ENCODE measurements around the gene FGFRL1. TPM values are rescaled to one million over a fixed set of nuclear protein-coding genes. Genes with fewer than 3 reads are reported as not detected.

Gene FGFRL1
- polyA plus RNA-seq, 1 donor (not counting 4 experiments of a cell fraction or from before 2014, with no cell fraction given): 2.8 TPM

GRCh38 chr4:995311-996026 is 16.0 kb upstream of the FGFRL1 start:
- H4K20me1 ChIP-seq (ENCODE audit: control insufficient read depth, extremely low read depth, insufficient read depth, low read length): no peaks in the 10 kb centered on the region
- DNase-seq (ENCODE audit: low read depth, low spot score): no peak
- no peak overlapping the region for H3K4me2 ChIP-seq (ENCODE audit: control insufficient read depth, extremely low read depth, insufficient read depth, low read depth, low read length)
- H3K9me3 ChIP-seq (ENCODE audit: control insufficient read depth, low read depth, low read length): no peaks in the 10 kb centered on the region
- H3K79me2 ChIP-seq (ENCODE audit: control insufficient read depth, insufficient read depth, low read length): no peaks in the 10 kb centered on the region
- H3K36me3 ChIP-seq (ENCODE audit: control insufficient read depth in 2 of 2, extremely low read depth in 1 of 2, insufficient read depth in 2 of 2, low read length in 2 of 2): no peaks in the 10 kb centered on the region
- no peak overlapping the region for H3K27ac ChIP-seq (ENCODE audit: control insufficient read depth, insufficient read depth, low read length)
- no peak overlapping the region for H2AFZ ChIP-seq (ENCODE audit: control insufficient read depth, low read length)
- dilution Hi-C loops (cut with MboI; ENCODE audit: extremely low pct_ligation_motif_present, low sequenced_read_pairs): no loop called here
- TF ChIP-seq EZH2 (IDR thresholded peaks at IDR 0.05; ENCODE audit: low read length) (no peak), CTCF (optimal IDR thresholded peaks at IDR 0.05 in 1 of 3, IDR thresholded peaks at IDR 0.05 in 1 of 3, conservative IDR thresholded peaks at IDR 0.05 in 1 of 3; ENCODE audit: extremely low read depth in 1 of 3, insufficient read depth in 2 of 3, low read length in 3 of 3) (no peak)
- H3K4me3 ChIP-seq (ENCODE audit: control insufficient read depth in 2 of 3, extremely low read depth in 1 of 3, insufficient read depth in 2 of 3, low read depth in 1 of 3, low read length in 3 of 3): no peak overlapping the region
- H3K27me3 ChIP-seq (ENCODE audit: control insufficient read depth, extremely low read depth, insufficient read depth, low read length): peaks cover 43% of the 10 kb centered on the region
- no peak for FAIRE-seq
- H3K9ac ChIP-seq (ENCODE audit: control insufficient read depth, extremely low read depth, insufficient read depth, low read length): no peak overlapping the region
- H3K9me1 ChIP-seq (ENCODE audit: control insufficient read depth, extremely low read depth, insufficient read depth, low read length): no peaks in the 10 kb centered on the region
- H3K4me1 ChIP-seq (ENCODE audit: control insufficient read depth, extremely low read depth, insufficient read depth, low read length): no peaks in the 10 kb centered on the region

GRCh38 chr4:996030-996996 is 15.1 kb upstream of the FGFRL1 start:
- no peak for TF ChIP-seq EZH2 (IDR thresholded peaks at IDR 0.05; ENCODE audit: low read length)
- no peak for TF ChIP-seq CTCF (optimal IDR thresholded peaks at IDR 0.05 in 1 of 3, IDR thresholded peaks at IDR 0.05 in 1 of 3, conservative IDR thresholded peaks at IDR 0.05 in 1 of 3; ENCODE audit: extremely low read depth in 1 of 3, insufficient read depth in 2 of 3, low read length in 3 of 3)
- FAIRE-seq (no peak), DNase-seq (ENCODE audit: low read depth, low spot score) (no peak)
- H3K4me2 ChIP-seq (ENCODE audit: control insufficient read depth, extremely low read depth, insufficient read depth, low read depth, low read length): no peak overlapping the region
- H4K20me1 ChIP-seq (ENCODE audit: control insufficient read depth, extremely low read depth, insufficient read depth, low read length): no peaks in the 10 kb centered on the region
- H3K4me1 ChIP-seq (ENCODE audit: control insufficient read depth, extremely low read depth, insufficient read depth, low read length): no peaks in the 10 kb centered on the region
- H3K79me2 ChIP-seq (ENCODE audit: control insufficient read depth, insufficient read depth, low read length): no peaks in the 10 kb centered on the region
- dilution Hi-C loops (cut with MboI; ENCODE audit: extremely low pct_ligation_motif_present, low sequenced_read_pairs): no loop called here
- no peak overlapping the region for H3K9ac ChIP-seq (ENCODE audit: control insufficient read depth, extremely low read depth, insufficient read depth, low read length)
- no peak overlapping the region for H2AFZ ChIP-seq (ENCODE audit: control insufficient read depth, low read length)
- H3K4me3 ChIP-seq (ENCODE audit: control insufficient read depth in 2 of 3, extremely low read depth in 1 of 3, insufficient read depth in 2 of 3, low read depth in 1 of 3, low read length in 3 of 3): no peak overlapping the region
- H3K9me3 ChIP-seq (ENCODE audit: control insufficient read depth, low read depth, low read length): no peaks in the 10 kb centered on the region
- peaks cover 51% of the 10 kb centered on the region for H3K27me3 ChIP-seq (ENCODE audit: control insufficient read depth, extremely low read depth, insufficient read depth, low read length)
- no peak overlapping the region for H3K27ac ChIP-seq (ENCODE audit: control insufficient read depth, insufficient read depth, low read length)
- H3K9me1 ChIP-seq (ENCODE audit: control insufficient read depth, extremely low read depth, insufficient read depth, low read length): no peaks in the 10 kb centered on the region
- H3K36me3 ChIP-seq (ENCODE audit: control insufficient read depth in 2 of 2, extremely low read depth in 1 of 2, insufficient read depth in 2 of 2, low read length in 2 of 2): no peaks in the 10 kb centered on the region

All from keratinocyte (primary cell).